ENCODE results near the gene SPATA20. TPM values are rescaled to one million over a fixed set of nuclear protein-coding genes. Genes with fewer than 3 reads are reported as not detected.

SPATA20 gene
- polyA plus RNA-seq, 2 of the 4 experiments (the other 2 are of a cell fraction): 34.4 to 110 TPM

DNA sequence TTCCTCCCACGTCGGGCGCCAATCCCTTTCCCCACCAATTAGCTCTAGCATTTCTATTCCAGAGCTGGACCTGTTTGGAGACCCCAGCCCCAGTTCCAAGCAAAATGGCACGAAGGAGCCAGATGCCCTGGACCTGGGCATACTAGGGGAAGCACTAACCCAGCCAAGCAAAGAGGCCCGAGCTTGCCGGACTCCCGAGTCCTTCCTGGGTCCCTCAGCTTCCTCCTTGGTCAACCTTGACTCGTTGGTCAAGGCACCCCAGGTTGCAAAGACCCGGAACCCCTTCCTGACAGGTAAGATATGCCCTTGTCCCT, 5.6 kb upstream of the SPATA20 start:
- peak overlapping the region; percentile 85 to 90 for H3K27ac ChIP-seq
- H3K9me3 ChIP-seq: no peaks in the 10 kb centered on the region
- H3K4me1 ChIP-seq: peaks cover 41% of the 10 kb centered on the region
- no peak for DNase-seq (ENCODE audit: low read depth in 1 of 2, low spot score in 1 of 2)
- H3K4me2 ChIP-seq: peak overlapping the region; percentile 97
- FAIRE-seq: no peak
- TF ChIP-seq JUNB (IDR thresholded peaks at IDR 0.05) (no peak), MAFK (IDR thresholded peaks at IDR 0.05; ENCODE audit: partially characterized antibody) (no peak), RFX5 (IDR thresholded peaks at IDR 0.05) (no peak)
- ChIA-PET POLR2A (interaction anchor here (0.9 to 2.6 kb wide), 10 partner anchors 9 to 325 kb away, joined by 3 to 24 read pairs (median 6); partner anchors contain the start of genes CACNA1G, LUC7L3 and TOB1), CTCF (interaction anchor here (0.6 to 23.7 kb wide), 17 partner anchors 9 to 341 kb away, joined by 3 to 753 read pairs (median 4); partner anchors contain the start of gene ANKRD40)
- H3K4me3 ChIP-seq: peak overlapping the region; percentile 51
- ATAC-seq: peak; percentile 0 to 4; a peak in 3 of 6 replicates
- WGBS (ENCODE audit: missing lambda C conversion rate): 59% methylated on average over 9 of the region's 9 CpGs

DNA sequence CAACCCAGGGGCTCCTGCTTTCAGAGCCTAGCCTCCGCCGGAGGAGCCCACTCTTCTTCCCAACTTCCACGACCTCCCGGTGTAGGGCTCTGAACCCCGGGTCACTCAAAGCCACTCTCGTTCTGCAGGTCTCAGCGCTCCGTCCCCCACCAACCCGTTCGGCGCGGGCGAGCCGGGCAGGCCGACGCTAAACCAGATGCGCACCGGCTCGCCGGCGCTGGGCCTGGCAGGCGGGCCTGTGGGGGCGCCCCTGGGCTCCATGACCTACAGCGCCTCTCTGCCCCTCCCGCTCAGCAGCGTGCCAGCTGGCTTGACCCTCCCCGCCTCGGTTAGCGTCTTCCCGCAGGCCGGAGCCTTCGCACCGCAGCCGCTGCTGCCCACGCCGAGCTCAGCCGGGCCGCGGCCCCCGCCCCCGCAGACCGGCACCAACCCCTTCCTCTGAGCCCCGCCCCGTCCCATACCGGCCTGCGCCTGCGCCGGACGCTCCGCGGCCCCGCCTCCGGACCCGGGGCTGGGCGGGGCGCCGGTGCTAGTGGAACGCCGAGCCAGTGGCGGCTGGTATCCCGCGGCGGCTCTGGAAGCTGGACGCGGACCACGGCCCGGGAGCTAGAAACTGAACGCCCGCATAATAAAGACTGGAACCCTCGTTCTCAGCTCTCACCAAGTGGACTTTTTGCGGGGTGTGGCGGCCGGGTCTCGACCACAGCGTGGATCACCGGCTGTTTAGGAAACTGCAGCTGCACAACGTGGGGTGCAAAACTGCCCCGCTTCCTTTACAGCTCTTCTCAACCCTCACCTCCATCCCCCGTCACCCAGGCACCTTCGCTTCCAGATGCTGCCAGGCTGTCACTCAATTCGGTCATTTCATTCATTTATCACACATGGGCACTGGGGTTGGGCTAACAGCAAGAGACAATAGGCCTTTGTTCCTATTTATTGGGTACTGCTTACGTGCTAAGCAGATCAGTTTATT, 5.0 kb upstream of the SPATA20 start:
- ATAC-seq (peak; percentile 71 to 85), FAIRE-seq (no peak), DNase-seq (ENCODE audit: low read depth in 1 of 2, low spot score in 1 of 2) (peak; percentile 80 to 96)
- Histone ChIP-seq H3K4me3 (peak overlapping the region; percentile 51), H3K27ac (peak overlapping the region; percentile 85 to 90), H3K4me2 (peak overlapping the region; percentile 97), H3K9me3 (no peaks in the 10 kb centered on the region), H3K4me1 (peaks cover 45% of the 10 kb centered on the region)
- 4% methylated on average over 57 of the region's 82 CpGs for WGBS (ENCODE audit: missing lambda C conversion rate)
- CTCF ChIA-PET: interaction anchor here (0.6 to 23.7 kb wide), 25 partner anchors 9 to 342 kb away, joined by 3 to 753 read pairs (median 4); partner anchors contain the start of genes ANKRD40 and EPN3
- POLR2A ChIA-PET: interaction anchor here (0.7 to 2.6 kb wide), 16 partner anchors 9 to 324 kb away, joined by 3 to 24 read pairs (median 4); partner anchors contain the start of genes CACNA1G, LUC7L3 and TOB1
- TF ChIP-seq PHF8 (IDR thresholded peaks at IDR 0.05; ENCODE audit: borderline replicate concordance, low read depth) (peak; percentile 57; the same call in 1 of the 2 replicates), MYC (IDR thresholded peaks at IDR 0.05; ENCODE audit: borderline replicate concordance, low read length) (peak; percentile 19; the same call in 1 of the 2 replicates), MAZ (IDR thresholded peaks at IDR 0.05; ENCODE audit: borderline replicate concordance, low read depth, low read length) (peak; percentile 50; the same call in 1 of the 2 replicates), KDM5A (IDR thresholded peaks at IDR 0.05) (no peak), RAD21 (conservative IDR thresholded peaks at IDR 0.05 in 1 of 2, IDR thresholded peaks at IDR 0.05 in 1 of 2) (peak in 1 of 2 experiments; percentile 22; a peak in 1 of 5 replicates), FOXS1 (CRISPR knock-in tag; IDR thresholded peaks at IDR 0.05) (no peak), SMC3 (IDR thresholded peaks at IDR 0.05) (peak; percentile 5; the same call in 1 of the 3 replicates), JUN (IDR thresholded peaks at IDR 0.05) (peak in 1 of 2 experiments; percentile 90; a peak in 3 of 5 replicates), POLR2A (IDR thresholded peaks at IDR 0.05; ENCODE audit: low read length) (peak; percentile 92), RNF2 (IDR thresholded peaks at IDR 0.05; ENCODE audit: borderline replicate concordance, low read depth) (0 out of 2 replicates have a peak, but pooled peaks have one; percentile 26), TP53 (CRISPR knock-in tag; IDR thresholded peaks at IDR 0.05) (no peak)
- TF ChIP-seq, protein P1, sequence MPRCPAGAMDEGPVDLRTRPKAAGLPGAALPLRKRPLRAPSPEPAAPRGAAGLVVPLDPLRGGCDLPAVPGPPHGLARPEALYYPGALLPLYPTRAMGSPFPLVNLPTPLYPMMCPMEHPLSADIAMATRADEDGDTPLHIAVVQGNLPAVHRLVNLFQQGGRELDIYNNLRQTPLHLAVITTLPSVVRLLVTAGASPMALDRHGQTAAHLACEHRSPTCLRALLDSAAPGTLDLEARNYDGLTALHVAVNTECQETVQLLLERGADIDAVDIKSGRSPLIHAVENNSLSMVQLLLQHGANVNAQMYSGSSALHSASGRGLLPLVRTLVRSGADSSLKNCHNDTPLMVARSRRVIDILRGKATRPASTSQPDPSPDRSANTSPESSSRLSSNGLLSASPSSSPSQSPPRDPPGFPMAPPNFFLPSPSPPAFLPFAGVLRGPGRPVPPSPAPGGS (IDR thresholded peaks at IDR 0.05): peak; percentile 89; the same call in 2 of the 3 replicates
- TF ChIP-seq, protein P2, sequence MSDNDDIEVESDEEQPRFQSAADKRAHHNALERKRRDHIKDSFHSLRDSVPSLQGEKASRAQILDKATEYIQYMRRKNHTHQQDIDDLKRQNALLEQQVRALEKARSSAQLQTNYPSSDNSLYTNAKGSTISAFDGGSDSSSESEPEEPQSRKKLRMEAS (IDR thresholded peaks at IDR 0.05): peak; percentile 81
- TF ChIP-seq, protein P3, sequence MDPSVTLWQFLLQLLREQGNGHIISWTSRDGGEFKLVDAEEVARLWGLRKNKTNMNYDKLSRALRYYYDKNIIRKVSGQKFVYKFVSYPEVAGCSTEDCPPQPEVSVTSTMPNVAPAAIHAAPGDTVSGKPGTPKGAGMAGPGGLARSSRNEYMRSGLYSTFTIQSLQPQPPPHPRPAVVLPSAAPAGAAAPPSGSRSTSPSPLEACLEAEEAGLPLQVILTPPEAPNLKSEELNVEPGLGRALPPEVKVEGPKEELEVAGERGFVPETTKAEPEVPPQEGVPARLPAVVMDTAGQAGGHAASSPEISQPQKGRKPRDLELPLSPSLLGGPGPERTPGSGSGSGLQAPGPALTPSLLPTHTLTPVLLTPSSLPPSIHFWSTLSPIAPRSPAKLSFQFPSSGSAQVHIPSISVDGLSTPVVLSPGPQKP (IDR thresholded peaks at IDR 0.05; ENCODE audit: low read depth, low read length): no peak
- TF ChIP-seq, protein P4, sequence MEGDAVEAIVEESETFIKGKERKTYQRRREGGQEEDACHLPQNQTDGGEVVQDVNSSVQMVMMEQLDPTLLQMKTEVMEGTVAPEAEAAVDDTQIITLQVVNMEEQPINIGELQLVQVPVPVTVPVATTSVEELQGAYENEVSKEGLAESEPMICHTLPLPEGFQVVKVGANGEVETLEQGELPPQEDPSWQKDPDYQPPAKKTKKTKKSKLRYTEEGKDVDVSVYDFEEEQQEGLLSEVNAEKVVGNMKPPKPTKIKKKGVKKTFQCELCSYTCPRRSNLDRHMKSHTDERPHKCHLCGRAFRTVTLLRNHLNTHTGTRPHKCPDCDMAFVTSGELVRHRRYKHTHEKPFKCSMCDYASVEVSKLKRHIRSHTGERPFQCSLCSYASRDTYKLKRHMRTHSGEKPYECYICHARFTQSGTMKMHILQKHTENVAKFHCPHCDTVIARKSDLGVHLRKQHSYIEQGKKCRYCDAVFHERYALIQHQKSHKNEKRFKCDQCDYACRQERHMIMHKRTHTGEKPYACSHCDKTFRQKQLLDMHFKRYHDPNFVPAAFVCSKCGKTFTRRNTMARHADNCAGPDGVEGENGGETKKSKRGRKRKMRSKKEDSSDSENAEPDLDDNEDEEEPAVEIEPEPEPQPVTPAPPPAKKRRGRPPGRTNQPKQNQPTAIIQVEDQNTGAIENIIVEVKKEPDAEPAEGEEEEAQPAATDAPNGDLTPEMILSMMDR (IDR thresholded peaks at IDR 0.05): peak; percentile 28; the same call in 1 of the 3 replicates
- TF ChIP-seq, protein P5, sequence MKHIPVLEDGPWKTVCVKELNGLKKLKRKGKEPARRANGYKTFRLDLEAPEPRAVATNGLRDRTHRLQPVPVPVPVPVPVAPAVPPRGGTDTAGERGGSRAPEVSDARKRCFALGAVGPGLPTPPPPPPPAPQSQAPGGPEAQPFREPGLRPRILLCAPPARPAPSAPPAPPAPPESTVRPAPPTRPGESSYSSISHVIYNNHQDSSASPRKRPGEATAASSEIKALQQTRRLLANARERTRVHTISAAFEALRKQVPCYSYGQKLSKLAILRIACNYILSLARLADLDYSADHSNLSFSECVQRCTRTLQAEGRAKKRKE (CRISPR knock-in tag; IDR thresholded peaks at IDR 0.05; ENCODE audit: low read depth): no peak
- TF ChIP-seq, protein P6, sequence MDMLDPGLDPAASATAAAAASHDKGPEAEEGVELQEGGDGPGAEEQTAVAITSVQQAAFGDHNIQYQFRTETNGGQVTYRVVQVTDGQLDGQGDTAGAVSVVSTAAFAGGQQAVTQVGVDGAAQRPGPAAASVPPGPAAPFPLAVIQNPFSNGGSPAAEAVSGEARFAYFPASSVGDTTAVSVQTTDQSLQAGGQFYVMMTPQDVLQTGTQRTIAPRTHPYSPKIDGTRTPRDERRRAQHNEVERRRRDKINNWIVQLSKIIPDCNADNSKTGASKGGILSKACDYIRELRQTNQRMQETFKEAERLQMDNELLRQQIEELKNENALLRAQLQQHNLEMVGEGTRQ (IDR thresholded peaks at IDR 0.05): no peak
- TF ChIP-seq, protein P7, sequence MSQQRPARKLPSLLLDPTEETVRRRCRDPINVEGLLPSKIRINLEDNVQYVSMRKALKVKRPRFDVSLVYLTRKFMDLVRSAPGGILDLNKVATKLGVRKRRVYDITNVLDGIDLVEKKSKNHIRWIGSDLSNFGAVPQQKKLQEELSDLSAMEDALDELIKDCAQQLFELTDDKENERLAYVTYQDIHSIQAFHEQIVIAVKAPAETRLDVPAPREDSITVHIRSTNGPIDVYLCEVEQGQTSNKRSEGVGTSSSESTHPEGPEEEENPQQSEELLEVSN (IDR thresholded peaks at IDR 0.05; ENCODE audit: borderline replicate concordance, low read depth): peak; percentile 76
- TF ChIP-seq, protein P8, sequence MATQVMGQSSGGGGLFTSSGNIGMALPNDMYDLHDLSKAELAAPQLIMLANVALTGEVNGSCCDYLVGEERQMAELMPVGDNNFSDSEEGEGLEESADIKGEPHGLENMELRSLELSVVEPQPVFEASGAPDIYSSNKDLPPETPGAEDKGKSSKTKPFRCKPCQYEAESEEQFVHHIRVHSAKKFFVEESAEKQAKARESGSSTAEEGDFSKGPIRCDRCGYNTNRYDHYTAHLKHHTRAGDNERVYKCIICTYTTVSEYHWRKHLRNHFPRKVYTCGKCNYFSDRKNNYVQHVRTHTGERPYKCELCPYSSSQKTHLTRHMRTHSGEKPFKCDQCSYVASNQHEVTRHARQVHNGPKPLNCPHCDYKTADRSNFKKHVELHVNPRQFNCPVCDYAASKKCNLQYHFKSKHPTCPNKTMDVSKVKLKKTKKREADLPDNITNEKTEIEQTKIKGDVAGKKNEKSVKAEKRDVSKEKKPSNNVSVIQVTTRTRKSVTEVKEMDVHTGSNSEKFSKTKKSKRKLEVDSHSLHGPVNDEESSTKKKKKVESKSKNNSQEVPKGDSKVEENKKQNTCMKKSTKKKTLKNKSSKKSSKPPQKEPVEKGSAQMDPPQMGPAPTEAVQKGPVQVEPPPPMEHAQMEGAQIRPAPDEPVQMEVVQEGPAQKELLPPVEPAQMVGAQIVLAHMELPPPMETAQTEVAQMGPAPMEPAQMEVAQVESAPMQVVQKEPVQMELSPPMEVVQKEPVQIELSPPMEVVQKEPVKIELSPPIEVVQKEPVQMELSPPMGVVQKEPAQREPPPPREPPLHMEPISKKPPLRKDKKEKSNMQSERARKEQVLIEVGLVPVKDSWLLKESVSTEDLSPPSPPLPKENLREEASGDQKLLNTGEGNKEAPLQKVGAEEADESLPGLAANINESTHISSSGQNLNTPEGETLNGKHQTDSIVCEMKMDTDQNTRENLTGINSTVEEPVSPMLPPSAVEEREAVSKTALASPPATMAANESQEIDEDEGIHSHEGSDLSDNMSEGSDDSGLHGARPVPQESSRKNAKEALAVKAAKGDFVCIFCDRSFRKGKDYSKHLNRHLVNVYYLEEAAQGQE (IDR thresholded peaks at IDR 0.05): no peak

All from A549 (cell line).